HG03066 (cell line): Measurements from ENCODE around the gene GALNT9.

ENCODE experiments used
- ATAC-seq: cut with Tn5 transposase; IDR thresholded peaks from one replicate; pipeline ENCODE4 v1.9.1; 2021; ENCODE audit warnings: low read depth; ENCODE audit not compliant: unreplicated experiment

GALNT9 gene

GRCh38 chr12:132176385-132176919, 152.9 kb downstream of the GALNT9 start:
- ATAC-seq, result no peak

GRCh38 chr12:132175496-132176384, 153.6 kb downstream of the GALNT9 start:
- no peak for ATAC-seq

GRCh38 chr12:132174839-132175490, 154.4 kb downstream of the GALNT9 start:
- no peak for ATAC-seq

DNA sequence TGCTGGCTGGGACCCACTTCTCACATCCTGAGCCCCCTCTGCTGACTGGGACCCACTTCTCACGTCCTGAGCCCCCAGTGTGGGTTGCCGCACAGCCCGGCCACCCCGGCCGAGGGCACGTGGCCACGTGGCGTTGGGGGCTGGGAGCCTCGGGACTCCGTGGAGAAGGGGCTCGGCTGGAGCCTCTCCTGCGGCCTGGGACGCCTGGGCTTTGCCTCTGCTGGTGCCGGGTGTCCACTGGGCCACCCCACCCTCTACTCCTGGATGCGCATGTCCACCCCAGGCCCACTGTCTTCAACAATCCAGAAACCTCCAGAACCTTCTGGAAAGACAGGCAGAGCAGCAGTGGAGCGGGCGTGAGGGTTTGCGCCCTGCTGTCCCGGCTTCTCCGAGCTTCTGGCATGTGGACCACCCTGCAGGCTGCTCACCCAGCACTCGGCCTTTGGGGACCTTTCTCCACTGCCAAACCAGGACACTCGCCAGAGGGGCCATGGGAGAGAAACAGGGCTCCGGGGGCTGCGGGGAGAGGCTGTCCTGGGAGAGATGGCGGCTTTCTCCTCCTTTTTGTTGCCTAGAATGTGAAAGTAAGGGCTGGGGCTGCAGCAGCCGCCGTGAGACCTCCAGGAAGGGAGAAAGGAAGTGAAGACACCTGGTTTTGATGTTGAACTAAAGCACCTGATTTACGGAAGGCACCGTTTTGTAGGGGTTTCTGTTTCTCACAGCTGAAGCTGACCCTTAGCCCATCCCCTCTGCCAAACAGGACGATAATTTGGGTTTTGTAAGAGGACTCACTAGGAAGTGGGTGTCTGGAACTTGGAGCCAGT, 155.2 kb downstream of the GALNT9 start:
- no peak for ATAC-seq

- no peak for ATAC-seq
Observed at GRCh38 chr12:132173135-132174014, 156.0 kb downstream of the GALNT9 start.

DNA sequence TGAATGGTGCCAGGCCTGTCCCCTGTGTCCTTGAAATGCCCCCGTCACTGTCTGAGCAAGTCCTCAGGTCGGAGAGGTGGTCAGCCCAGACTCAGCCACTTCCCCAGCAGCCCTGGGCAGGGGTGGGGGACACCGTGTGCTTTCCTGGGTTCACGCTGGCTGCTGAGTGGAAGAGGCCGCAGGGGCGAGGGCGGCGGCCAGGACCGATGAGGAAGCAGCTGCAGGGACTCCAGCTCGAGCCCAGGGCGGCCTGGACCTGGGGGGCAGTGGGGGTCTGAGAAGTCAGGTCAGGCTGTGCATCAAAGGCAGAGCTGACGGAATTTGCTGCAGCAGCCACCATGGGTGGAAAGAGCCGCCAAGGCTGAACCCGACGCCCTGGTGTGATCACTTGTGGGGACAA, 156.8 kb downstream of the GALNT9 start:
- ATAC-seq, result no peak

DNA sequence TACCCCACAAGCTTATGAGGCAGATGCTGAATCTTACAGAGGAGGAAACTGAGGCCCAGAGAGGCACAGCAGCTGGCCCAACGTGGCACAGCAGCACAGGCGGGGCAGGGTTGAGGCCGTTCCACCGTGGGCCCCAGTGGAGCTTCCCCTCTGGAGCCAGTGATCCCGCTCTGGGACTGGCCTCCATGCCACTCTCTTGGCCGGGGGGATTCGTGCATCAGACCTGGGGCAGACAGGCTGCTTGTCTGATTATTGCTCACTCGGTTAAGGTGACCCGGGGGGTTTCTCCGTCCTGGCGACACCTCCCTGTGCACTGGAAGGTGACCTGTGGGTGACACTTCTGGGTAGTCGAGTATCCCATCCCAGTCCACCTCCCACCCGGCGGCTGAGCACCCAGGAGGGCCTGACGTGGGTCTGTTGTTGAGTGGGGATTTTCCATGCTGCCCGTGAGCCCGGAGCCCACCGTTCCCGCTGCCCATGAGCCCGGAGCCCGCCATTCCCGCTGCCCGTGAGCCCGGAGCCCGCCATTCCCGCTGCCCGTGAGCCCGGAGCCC, 157.3 kb downstream of the GALNT9 start:
- ATAC-seq, result no peak

DNA sequence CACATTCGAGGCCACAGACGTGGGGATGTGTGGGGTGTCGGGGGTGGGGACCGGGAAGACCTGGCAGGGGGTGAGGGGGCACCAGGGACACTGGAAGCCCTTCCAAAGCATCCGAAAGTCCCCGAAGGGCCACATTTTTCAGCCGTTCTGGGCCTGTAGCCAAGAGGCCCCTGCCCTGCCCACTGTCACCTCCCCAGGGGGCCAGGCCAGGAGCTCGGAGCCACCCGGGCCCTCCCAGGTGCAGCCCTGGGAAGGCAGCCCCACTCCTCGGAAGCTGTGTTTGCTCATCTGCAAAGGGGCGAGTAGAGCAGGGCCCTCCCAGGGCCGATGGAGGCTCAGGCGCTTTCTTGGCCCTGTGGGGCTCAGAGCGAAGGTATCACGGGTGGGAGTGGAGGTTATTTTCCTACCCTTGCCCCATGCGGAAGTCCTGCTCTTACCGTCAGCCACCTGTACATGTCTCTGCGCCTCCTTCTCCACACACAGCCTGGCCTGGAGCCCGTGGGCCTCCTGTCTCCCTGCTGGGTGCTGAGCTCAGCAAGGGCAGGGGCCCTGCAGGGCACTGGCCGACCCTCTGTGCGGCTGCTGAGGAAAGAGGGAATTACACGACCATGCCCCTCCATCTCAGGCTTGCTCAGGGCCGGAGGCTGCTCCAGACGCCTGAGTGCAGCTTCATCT, 158.0 kb downstream of the GALNT9 start:
- ATAC-seq, result no peak

DNA sequence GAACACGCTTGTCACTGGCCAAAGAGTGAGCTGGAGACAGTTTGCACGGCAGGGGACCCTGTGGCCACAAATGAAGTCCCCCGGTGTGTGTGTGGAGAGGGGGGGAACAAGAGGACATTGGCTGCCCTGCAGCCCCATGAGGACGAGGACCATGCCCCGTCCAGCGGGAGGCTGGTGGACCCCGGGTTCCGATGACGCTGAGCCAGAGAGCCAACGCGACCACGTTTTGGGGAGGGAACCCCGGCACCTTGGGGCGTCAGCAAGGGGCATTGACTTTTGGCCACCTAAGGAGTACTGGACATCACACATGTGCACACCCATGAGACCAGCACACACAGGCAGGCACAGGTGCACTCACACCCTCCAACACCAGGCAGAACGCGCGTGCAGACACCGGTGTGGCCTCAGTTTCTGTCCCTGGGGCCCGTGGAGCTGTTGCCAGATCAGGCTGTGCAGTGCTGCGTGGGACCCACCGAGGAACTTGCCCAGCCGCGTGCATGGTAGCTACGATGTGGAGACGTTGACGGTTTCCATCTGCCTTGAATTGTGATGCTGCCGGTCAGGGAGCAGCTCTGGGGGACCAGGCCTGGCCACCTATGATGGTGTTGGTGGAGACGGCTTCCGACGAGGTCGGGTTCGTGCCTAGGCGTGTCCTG, 158.6 kb downstream of the GALNT9 start:
- no peak for ATAC-seq

DNA sequence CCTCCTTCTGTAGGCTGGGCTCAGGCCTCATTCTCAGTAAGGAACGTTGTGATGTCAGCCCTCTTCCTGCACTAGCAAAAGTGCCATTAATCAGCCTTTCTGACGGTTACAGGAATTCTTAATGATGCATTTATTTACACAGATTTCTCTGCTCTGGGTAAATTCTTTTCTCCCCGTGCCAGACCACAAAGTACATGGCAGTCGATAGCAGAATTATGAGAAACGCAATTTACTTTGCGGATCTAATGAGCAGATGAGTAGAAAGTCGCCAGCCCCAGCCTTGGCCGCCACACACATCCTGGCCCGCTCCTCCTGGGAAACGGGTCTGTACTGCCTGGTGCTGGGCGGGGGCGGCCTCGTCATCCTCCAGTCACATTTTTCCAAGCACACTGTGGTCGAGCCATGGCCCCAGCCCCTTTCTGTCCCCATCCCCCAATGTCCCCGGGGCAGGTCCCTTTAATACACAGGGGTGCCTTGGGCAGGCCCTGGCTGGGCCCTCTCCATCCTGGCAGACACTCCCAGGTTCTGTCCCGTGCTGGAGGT, 159.2 kb downstream of the GALNT9 start:
- no peak for ATAC-seq

DNA sequence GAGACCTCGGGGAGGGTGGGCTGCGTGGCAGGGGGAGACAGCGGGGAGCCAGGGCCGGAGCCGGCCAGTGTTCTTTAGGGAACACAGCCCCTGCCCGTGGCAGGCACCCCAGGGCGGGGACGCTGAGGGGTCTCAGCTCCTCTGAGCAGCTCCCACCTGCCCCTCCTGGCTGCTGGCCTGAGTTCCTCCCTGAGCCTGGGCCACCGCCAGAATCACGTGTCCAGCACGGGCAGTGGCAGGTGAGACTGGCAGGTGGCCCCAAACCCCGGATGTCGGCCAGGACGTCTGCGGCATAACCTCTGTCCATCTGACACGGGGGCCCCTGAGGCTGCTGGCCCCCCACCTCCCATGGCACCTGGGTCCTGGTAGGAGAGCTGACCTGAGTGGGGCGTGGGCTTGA, 160.0 kb downstream of the GALNT9 start:
- ATAC-seq, result no peak

DNA sequence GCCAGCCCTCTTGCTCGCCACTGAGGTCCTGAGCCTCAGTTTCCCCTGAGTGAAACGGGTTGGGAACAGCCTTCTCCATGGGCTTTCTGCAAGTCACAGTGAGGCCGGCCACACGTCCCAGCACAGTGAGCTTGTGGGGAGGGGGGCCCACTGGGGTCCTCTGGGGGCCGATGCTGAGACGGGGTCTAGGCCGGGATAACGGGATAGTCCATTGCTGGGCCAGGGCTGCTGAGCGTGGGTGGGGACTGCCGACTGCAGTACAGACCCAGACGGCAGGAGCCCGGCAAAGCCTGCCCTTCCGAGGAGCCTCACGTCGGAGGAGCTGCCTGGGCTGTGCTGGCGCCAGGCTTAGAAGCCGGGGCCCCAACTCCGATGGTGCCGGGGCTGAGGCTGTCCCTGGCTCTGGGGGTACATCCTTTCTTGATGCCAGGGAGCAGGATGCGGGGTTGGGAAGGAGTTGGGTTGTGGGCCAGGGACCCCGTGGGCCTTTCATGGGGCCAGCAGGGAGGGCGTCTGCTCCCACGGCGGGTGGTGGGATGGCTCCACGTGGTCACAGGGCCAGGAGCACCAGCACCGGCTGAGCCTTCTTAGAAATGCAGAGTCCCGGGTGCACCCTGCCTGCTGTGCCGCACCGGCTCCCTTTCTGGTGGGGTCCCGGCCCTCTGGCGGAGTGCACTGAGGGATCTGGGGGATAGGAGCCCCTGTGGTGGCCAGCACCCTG, 160.9 kb downstream of the GALNT9 start:
- no peak for ATAC-seq

DNA sequence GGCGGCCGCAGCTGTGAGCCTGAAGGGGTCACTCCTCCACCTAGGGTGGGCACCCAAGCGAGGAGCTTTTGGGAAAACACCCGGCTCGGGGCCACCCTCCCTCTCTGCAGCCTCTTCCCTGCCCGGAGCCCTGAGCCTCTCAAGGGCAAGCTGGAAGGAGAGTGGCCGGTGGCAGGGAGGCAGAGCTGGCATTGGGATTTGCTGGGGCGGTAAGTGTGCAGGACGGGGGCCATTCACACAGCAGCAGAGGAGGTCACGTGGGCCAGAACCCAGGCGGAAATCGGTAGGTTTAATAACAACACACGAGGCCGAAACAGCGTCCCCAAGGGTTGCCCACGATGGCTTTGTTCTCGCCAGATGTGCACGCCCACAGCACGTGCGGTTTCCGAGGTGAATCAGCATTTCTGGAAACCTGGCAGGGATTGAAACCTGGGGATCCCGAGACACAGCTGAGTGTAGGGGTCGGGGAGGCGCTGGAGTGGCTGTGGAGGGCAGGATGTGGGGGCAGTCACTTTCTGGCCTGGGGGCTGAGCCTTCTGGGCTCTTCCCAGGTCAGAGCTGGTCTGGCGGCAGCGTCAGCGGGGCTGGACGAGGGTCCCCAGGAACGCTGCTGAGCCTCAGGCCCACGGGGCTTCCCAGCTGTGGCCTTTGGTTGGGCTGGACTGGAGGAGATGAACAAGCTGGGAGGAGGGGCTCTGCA, 161.6 kb downstream of the GALNT9 start:
- ATAC-seq, result no peak

GRCh38 chr12:132166801-132167591, 162.4 kb downstream of the GALNT9 start:
- no peak for ATAC-seq

GRCh38 chr12:132166093-132166492, 163.3 kb downstream of the GALNT9 start:
- no peak for ATAC-seq

DNA sequence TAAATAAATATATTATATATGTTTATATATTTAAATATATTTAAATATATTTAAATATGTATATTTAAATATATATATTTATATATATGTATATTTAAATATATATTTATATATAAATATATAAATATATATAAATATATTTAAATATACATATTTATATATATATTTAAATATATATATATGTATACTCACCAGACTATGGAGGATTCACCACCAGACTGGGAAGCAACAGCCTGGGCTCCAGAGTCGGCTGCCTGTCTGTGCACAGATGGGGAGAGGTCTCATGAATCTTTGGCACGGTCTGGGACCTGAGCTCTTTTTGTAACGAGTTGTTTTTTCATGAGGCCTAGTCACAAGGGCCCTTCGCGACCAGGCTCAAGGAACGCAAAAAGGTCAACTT, 163.8 kb downstream of the GALNT9 start:
- no peak for ATAC-seq
